Measurements from ENCODE around the gene DLGAP4.

DNA sequence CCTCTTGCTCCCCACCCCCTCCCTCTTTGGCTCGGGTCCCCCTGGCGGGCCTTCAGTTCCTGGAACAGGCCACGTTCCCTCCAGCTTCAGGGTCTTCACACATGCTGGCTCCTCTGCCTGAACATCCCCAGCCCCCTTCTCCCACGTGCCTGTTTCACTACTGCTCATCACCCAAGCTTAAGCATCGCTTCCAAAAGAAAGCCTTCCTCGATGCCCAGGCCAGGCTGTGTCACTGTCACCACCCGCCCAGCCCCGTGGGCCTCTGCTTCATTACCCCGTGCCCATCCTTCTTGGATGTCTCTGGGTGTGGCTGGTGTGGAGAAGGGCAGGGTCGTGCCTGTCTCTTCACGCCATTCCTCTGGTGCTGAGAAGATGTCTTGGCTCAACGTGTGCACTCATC lies 2.8 kb downstream of the DLGAP4 start:
- TF ChIP-seq EZH2phosphoT487 (IDR thresholded peaks at IDR 0.05; ENCODE audit: insufficient read depth, low read depth) = no peak
- TF ChIP-seq EZH2 (IDR thresholded peaks at IDR 0.05; ENCODE audit: insufficient read depth, poor library complexity, severe bottlenecking) = no peak
